H54 (cell line): ENCODE measurements around the gene SH2D7.

Experiments
- DNase-seq: peaks from one replicate; pipeline ENCODE4 v3.0.0; 2011; ENCODE audit warnings: low spot score, mixed read lengths; ENCODE audit not compliant: insufficient read length
- FAIRE-seq: peaks from 3 replicates; lab custom pipeline; 2011; peaks lifted over from hg19 to GRCh38; lab: Jason Lieb, UNC
- POLR2A ChIP-seq: IDR thresholded peaks from 2 replicates; pipeline ENCODE4 v1.6.1; 2011; ENCODE audit warnings: low read depth, mild to moderate bottlenecking, low read length

Gene SH2D7

DNA sequence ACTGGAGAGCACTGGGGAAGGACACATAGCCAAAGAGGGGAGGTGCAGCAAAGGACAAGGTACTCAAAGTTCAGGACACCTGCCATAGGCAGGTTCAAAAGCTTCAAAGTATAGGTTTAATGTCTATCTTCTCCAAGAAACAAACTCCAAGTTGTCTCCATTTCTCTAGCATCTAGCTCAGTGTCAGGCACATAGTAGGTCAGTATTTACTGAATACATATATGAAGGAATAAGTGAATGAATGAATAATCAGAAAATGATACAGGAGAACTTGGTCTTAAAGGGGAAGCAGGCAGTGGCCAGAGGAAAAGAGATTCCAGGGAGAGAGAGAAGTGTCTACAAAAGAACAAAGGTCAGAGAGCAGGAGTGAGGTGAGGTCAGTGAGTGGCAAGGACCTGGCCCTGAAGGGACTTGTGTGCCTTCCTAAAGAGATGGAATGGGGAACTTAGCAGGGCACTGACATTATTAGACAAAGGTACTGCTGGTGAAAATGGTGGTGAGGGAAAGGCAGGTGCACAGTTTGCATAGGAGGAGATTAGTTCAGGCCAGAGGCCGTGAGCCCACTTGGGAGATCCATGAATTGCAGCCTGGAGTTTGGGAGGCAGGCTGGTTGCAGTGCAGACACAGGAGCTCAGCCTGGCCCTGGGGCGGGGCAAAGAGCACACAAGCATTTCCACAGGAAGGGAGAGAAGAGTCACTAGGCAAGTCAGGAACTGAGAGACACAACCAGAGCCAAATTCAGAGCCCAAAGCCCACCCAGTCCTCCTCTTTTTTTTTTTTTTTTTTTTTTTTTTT lies 36.2 kb upstream of the SH2D7 start:
- no peak for TF ChIP-seq POLR2A
- DNase-seq (no peak), FAIRE-seq (no peak)

DNA sequence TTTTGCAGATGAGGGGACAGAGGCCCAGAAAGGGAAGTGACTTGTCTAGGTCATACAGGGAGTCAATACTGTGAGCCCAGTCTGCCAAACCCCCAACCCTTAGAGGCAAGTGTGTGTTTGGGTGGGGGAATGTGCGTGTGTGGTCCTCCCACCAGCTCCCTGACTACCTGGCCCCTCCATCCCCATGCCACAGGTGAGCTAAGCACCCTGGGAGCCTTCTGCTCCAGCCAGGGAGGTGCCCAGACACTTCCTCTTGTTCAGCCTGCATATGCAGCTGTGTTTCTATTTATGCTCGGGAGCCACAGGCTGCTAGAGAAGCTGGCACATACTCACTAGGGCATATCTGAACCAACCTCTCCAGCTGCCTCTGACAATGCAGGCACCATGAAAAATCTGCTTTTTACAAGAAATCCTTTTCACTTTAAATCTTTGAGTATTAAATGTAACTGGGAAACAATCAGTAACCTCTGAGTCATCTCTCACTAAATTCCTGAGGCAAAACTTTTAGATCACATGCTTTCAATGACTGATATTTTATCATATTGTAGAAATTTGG lies 35.6 kb upstream of the SH2D7 start:
- DNase-seq (no peak), FAIRE-seq (no peak)
- TF ChIP-seq POLR2A: no peak

DNA sequence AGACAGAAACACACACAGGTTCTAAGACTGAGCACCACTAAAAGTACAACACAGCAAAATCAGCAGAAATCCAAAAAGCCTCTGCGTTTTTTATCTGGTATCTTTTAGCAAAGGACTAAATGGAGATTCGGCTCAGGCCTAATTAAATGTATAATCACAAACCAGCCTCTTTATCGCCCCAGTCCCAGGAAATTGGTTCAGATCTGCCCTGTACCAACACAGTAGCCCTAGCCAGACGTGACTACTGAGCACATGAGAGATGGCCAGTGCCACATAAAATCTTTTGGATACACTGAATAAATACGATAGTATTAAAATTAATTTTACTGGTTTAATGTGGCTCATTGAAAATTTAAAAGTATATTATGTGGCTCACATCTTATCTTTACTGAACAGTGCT lies 34.6 kb upstream of the SH2D7 start:
- FAIRE-seq: no peak

DNA sequence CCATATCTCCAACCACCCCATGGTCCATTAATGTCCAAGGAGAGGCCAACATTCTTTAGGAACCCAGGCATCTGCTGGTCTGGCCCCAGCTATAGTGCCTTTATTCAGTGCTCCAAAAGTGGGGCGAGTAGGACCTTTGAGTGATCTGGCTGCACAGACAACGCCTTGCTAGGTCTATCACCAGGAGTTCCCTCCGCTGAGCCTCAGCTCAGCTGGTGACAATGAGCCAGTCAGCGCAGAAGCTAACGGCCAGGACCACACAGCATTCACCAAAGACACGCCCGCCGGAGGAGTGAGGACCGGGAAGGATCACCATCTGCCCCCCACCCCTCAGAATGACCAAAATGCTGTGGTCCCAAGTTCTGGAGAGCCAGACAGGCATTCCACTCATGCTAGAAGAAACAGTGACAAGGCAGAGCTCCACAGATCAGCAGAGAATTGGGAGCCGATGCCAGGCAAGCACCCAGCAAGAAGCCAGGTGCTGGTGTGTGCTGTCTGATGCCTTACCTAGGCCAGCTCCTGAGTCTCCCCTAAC lies 33.9 kb upstream of the SH2D7 start:
- no peak for DNase-seq
- TF ChIP-seq POLR2A: no peak
- no peak for FAIRE-seq

More for the DNA sequence above, 34.6 kb upstream of the SH2D7 start:
- DNase-seq: no peak
- TF ChIP-seq POLR2A: no peak

DNA sequence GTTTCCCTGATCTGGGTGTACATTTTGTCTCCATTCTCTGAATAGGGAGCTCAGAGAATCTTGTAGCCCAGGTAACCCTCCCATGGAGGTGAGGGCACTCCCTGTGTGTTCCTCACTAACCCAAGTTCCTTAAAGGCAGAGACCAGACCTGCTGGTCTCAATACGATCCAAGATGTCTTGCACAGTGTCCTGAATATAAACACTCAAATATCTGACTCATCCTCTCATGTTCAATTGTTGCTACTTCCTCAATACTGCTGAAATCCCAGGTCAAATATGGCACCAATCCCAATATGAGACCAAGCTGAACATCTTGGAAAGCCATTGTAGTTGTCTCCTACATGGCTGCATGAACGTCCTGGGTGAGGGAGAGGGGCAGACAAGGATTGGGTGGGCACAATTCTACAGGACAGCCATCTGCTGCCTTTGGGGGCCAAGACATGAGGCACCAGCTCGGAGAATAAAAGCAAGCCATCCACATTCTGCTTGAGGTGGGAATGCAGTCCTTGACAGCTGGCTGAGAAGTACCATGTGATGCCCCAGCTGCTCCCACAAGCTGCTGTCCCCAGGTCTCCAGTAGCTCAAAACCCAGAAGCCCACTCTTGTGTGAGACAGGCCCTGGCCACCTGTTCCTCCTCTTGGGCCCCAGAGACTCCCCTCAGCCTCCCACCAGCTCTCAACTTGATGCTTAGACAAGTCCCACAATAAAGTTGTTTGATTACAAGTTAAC lies 33.1 kb upstream of the SH2D7 start:
- no peak for TF ChIP-seq POLR2A
- DNase-seq (no peak), FAIRE-seq (no peak)

DNA sequence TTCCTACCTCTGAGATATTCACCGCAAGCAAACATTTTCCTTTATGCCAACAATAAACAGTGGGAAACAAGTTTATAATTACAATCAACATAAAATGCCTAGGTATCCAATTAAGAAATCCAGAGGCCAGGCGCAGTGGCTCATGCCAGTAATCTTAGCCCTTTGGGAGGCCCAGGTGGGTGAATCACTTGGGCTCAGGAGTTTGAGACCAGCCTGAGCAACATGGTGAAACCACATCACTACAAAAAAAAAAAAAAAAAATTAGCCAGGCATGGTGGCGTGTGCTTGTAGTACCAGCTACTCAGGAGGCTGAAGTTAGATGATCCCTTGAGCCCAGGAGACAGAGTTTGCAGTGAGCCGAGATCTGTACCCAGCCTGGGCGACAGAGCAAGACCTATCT lies 32.1 kb upstream of the SH2D7 start:
- TF ChIP-seq POLR2A: no peak
- DNase-seq (no peak), FAIRE-seq (no peak)

- no peak for TF ChIP-seq POLR2A
- FAIRE-seq: no peak
- no peak for DNase-seq
Measured at GRCh38 chr15:78061963-78062427, 30.4 kb upstream of the SH2D7 start.

DNA sequence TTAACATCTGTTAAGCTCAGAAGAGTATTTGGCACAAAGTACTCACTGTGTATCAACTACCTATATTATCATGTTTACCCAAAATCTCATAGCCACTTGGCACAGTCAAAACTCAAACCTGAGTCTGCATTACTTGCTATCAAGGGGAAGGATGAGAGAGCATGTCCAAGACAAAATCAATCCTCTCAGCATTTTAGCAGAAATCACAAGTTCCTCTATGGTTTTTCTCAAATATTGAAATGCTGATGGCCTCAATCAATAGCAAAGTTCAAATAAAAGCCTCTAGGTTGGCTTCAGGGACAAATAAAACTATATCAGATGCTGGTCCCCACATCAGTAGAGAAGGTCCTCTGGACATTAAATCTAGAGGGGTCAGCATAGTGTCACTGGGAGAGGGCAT lies 29.1 kb upstream of the SH2D7 start:
- FAIRE-seq (no peak), DNase-seq (no peak)
- no peak for TF ChIP-seq POLR2A

DNA sequence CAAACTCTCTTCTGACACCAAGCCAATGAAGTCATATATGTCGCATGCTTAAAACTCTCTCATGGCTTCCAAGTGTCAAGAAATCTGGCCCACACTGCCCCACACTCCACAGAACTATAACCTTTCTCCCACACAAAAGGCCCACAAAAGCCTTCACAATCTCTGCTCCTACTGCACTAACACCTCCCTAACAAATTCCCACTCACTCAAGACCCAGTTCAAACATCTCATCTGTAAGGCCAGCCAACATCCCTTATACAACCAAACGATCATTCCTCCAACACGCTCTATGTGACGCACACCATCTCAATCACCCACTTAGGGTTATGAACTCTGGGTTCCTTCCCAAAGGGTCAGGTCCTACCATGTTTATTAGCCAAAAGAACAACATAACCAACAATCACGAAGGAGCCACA lies 28.4 kb upstream of the SH2D7 start:
- DNase-seq (no peak), FAIRE-seq (no peak)
- no peak for TF ChIP-seq POLR2A

GRCh38 chr15:78064544-78064943 lies 27.8 kb upstream of the SH2D7 start:
- TF ChIP-seq POLR2A: no peak
- FAIRE-seq: no peak
- no peak for DNase-seq

- FAIRE-seq: peak; percentile 20
- peak; percentile 52 for DNase-seq
- no peak for TF ChIP-seq POLR2A
Measured at GRCh38 chr15:78065284-78065872, 27.0 kb upstream of the SH2D7 start.

GRCh38 chr15:78065973-78066946 lies 26.1 kb upstream of the SH2D7 start:
- FAIRE-seq (no peak), DNase-seq (no peak)
- no peak for TF ChIP-seq POLR2A
